Measurements from ENCODE around the gene TEKT4. TPM values are rescaled to one million over a fixed set of nuclear protein-coding genes. Genes with fewer than 3 reads are reported as not detected.
"Not testable (repeated sequence)": the region's sequence is repeated elsewhere in the genome, so short reads cannot be mapped to it uniquely, and the experiment has no call there.

Gene TEKT4
- total and polyA plus RNA-seq, 9 donors, result 0.02 to 7.0 (median 0.30) TPM; not detected in 2

DNA sequence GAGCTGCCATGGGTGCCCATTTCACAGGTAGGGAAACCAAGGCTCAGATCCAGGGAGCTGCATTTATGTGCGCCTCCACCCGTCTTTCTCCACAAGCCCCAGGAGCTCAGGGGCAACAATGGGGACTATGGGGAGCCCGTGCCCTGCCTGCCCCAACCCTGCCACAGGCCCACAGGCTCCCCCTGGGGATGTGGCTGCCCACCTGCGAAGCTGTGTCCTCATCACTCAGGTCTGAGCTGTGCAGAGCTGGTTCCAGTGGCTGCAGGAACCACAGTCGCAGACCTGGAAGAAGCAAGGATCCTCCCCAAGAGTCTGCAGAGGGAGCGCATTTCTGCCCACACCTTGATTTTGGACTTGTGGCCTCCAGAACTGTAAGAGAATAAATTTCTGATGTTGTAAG, 9.8 kb downstream of the TEKT4 start:
- 74 to 85% (median 80%) methylated on average over 6 of the region's 6 CpGs for WGBS, 3 donors
- H3K4me3 ChIP-seq, result no peak overlapping the region
- no peaks in the 10 kb centered on the region for H3K27me3 ChIP-seq
- intact Hi-C loops (cut with DNase I), result no loop called here
- no peak overlapping the region for H3K27ac ChIP-seq
- TF ChIP-seq EP300 (IDR thresholded peaks at IDR 0.05) (no peak), POLR2A (IDR thresholded peaks at IDR 0.05) (no peak)
- TF ChIP-seq, protein P1, sequence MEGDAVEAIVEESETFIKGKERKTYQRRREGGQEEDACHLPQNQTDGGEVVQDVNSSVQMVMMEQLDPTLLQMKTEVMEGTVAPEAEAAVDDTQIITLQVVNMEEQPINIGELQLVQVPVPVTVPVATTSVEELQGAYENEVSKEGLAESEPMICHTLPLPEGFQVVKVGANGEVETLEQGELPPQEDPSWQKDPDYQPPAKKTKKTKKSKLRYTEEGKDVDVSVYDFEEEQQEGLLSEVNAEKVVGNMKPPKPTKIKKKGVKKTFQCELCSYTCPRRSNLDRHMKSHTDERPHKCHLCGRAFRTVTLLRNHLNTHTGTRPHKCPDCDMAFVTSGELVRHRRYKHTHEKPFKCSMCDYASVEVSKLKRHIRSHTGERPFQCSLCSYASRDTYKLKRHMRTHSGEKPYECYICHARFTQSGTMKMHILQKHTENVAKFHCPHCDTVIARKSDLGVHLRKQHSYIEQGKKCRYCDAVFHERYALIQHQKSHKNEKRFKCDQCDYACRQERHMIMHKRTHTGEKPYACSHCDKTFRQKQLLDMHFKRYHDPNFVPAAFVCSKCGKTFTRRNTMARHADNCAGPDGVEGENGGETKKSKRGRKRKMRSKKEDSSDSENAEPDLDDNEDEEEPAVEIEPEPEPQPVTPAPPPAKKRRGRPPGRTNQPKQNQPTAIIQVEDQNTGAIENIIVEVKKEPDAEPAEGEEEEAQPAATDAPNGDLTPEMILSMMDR (IDR thresholded peaks at IDR 0.05), result no peak
- H3K36me3 ChIP-seq, result no peaks in the 10 kb centered on the region
- no peaks in the 10 kb centered on the region for H3K4me1 ChIP-seq (ENCODE audit: insufficient read depth)
- DNase-seq, result no peak
- no peaks in the 10 kb centered on the region for H3K9me3 ChIP-seq

DNA sequence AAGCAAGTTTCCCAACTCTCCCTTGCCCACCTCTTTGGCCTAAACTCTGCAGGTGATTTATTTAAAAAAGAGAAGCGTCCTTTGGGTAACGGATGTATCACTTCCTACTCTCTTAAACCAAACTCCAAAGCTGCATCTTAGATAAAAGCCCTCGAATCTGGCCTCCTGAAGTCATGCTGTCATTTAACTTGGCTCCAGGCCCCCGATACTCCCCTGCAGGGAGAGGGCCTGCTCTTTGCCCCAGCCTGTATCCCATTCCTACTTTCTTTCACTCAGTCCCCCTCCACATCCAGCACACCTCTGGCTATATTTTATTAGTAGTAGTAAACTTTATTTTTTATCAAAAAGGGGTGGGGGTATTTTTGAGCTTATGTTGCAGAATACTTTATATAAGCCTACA, 19.0 kb downstream of the TEKT4 start:
- H3K27ac ChIP-seq, result no peak overlapping the region
- H3K9me3 ChIP-seq, result no peaks in the 10 kb centered on the region
- no peak overlapping the region for H3K4me3 ChIP-seq
- no peak for DNase-seq
- H3K4me1 ChIP-seq (ENCODE audit: insufficient read depth), result no peaks in the 10 kb centered on the region
- H3K27me3 ChIP-seq, result no peaks in the 10 kb centered on the region
- 13 to 25% (median 19%) methylated on average over 4 of the region's 4 CpGs for WGBS, 3 donors
- no peaks in the 10 kb centered on the region for H3K36me3 ChIP-seq
- no peak for TF ChIP-seq EP300 (IDR thresholded peaks at IDR 0.05)
- no peak for TF ChIP-seq POLR2A (IDR thresholded peaks at IDR 0.05)
- TF ChIP-seq, protein P1 (IDR thresholded peaks at IDR 0.05), result no peak
- intact Hi-C loops (cut with DNase I), result no loop called here

DNA sequence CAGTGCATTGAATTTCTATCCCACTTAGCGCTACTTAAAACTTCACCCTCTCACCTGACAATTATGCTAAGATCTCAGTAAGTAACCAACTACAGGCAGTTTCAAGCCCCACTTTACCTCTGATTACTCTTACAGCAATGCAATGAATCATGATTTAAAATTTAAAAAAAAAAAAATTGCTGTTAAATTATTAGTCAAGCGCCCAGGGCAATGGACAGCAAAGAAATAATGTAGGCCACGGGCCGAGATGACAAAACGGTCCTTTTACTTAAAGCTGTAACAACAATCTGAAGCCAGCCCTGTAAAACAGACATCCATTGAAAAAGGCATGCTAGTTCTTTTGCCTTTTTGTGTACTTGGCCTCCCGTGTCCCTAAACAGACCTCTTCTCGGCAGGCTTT, 24.0 kb downstream of the TEKT4 start:
- 55 to 60% (median 59%) methylated on average over 7 of the region's 7 CpGs for WGBS, 3 donors
- intact Hi-C loops (cut with DNase I), result not testable (repeated sequence)

DNA sequence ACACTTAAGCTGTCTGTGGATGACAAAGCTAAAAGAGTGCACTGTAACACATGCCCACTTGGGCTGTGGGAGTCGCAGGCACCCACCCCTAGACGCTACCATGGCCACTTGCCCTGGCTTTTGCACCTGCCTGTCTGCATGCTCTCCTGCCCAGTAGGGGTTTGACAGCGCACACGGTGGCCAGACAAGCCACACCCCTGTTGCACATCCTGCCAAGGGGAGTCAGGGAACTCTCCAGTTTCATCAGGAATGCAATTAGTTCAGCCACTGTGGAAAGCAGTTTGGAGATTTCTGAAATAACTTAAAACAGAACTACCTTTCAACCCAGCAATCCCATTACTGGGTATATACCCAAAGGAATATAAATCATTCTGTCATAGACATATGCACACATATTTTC, 35.7 kb downstream of the TEKT4 start:
- H3K4me1 ChIP-seq (ENCODE audit: insufficient read depth); H3K27ac ChIP-seq; H3K27me3 ChIP-seq; DNase-seq; H3K4me3 ChIP-seq; intact Hi-C loops (cut with DNase I); H3K36me3 ChIP-seq; H3K9me3 ChIP-seq: not testable (repeated sequence)
- WGBS, 3 donors, result 55 to 76% (median 65%) methylated on average over 4 of the region's 4 CpGs

More for the DNA sequence above, 24.0 kb downstream of the TEKT4 start:
- H3K27me3 ChIP-seq; H3K4me1 ChIP-seq (ENCODE audit: insufficient read depth); H3K36me3 ChIP-seq; H3K9me3 ChIP-seq; H3K27ac ChIP-seq; DNase-seq; H3K4me3 ChIP-seq: not testable (repeated sequence)

DNA sequence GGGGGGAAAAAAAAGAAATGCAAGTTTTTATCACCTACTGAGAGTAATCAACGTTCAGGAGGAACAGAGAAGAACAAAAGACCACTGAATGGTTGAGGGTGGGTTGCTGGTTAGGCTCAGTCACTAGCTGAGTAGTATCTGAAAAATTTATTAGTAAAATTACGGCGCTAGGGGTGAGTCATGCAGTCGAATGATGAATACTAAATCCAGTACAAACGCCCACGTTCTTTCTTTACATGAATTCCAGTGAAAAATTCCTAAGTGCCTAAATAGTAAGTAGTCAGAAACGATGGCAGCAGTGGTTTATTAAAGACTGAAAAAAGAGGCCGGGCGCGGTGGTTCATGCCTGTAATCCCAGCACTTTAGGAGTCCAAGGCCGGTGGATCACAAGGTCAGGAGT, 52.0 kb downstream of the TEKT4 start:
- WGBS, 3 donors, result 68 to 76% (median 73%) methylated on average over 11 of the region's 11 CpGs

DNA sequence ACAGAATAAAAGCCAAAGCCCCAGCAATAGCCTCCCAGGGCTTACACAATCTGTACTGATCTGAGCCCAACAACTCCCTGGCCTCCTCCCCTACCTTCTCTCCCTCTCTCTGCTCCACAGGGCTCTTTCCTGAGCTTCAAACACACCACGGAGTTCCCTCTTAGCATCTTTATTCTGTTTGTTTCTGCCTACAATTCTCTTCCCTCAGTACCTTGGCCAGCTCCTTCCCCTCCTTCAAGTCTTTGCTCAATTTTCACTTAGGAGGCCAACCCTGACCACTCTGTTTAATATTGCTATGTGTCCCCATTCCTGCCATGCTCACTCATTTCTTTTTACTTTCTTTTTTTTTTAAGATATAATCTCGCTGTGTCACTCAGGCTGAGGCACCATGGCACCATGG, 53.8 kb downstream of the TEKT4 start:
- H3K27me3 ChIP-seq; H3K36me3 ChIP-seq; intact Hi-C loops (cut with DNase I); DNase-seq; H3K4me1 ChIP-seq (ENCODE audit: insufficient read depth); H3K4me3 ChIP-seq; H3K9me3 ChIP-seq; H3K27ac ChIP-seq: not testable (repeated sequence)
- WGBS, 3 donors, result 25 to 38% (median 32%) methylated on average over 2 of the region's 2 CpGs

More for the DNA sequence above, 52.0 kb downstream of the TEKT4 start:
- no peak overlapping the region for H3K4me3 ChIP-seq
- H3K36me3 ChIP-seq, result no peaks in the 10 kb centered on the region
- no peaks in the 10 kb centered on the region for H3K27me3 ChIP-seq
- H3K9me3 ChIP-seq, result no peaks in the 10 kb centered on the region
- intact Hi-C loops (cut with DNase I), result no loop called here
- no peak for DNase-seq
- H3K27ac ChIP-seq, result no peak overlapping the region
- H3K4me1 ChIP-seq (ENCODE audit: insufficient read depth), result no peaks in the 10 kb centered on the region
- TF ChIP-seq, protein P1 (IDR thresholded peaks at IDR 0.05), result no peak

Small RNA genes lying within 50 kb of the gene (small RNA-seq; reads per million reads assigned to genes)
- gene RNU6-1320P, result not detected

Other genes starting within 250 kb of the TEKT4 start
- 1 to 10 TPM in 4 of 7 donors, under 1 TPM in 1, not detected in 2; 0.45 to 2.2 (median 1.6) TPM for gene MAL, start 154.3 kb downstream of the TEKT4 start, total RNA-seq
- gene MAL, start 154.3 kb downstream of the TEKT4 start, polyA plus RNA-seq, result 1 to 10 TPM in 1 of 2 donors, under 1 TPM in 1; 0.90 to 4.7 TPM

Data from ovary (tissue), 9 donors.